DOHH2 (cell line): Measurements from ENCODE around the gene MORN5.
"Not testable (repeated sequence)": the region's sequence is repeated elsewhere in the genome, so short reads cannot be mapped to it uniquely, and the experiment has no call there.

Experiments
- H3F3A ChIP-seq: fragments of 200-600 bp; sonication (generic), shearing (Covaris generic); 2 replicates; pipeline ENCODE4 v1.6.0; 2016; ENCODE audit warnings: antibody characterized with exemption, mild to moderate bottlenecking; ENCODE audit not compliant: control insufficient read depth, insufficient read depth
- H3K27ac ChIP-seq: fragments of 200-600 bp; sonication (generic); 2 replicates; pipeline ENCODE4 v1.5.1; 2014; ENCODE audit warnings: low read depth, mild to moderate bottlenecking, low read length, moderate library complexity
- H3K27me3 ChIP-seq: fragments of 200-600 bp; sonication (generic); 2 replicates; pipeline ENCODE4 v1.6.1; 2014; ENCODE audit warnings: mild to moderate bottlenecking, low read length, mixed read lengths; ENCODE audit not compliant: control insufficient read depth
- H3K36me3 ChIP-seq: fragments of 200-600 bp; sonication (generic); 2 replicates; pipeline ENCODE4 v1.6.1; 2014; ENCODE audit warnings: mild to moderate bottlenecking, low read length, moderate library complexity, mixed read lengths; ENCODE audit not compliant: control insufficient read depth
- H3K4me1 ChIP-seq: fragments of 200-600 bp; sonication (generic); 2 replicates; pipeline ENCODE4 v1.6.1; 2014; ENCODE audit warnings: mild to moderate bottlenecking, low read length, mixed read lengths; ENCODE audit not compliant: control insufficient read depth
- H3K4me2 ChIP-seq: fragments of 200-600 bp; sonication (generic); 2 replicates; pipeline ENCODE4 v1.6.0; 2014; ENCODE audit warnings: mild to moderate bottlenecking, low read length, moderate library complexity
- H3K4me3 ChIP-seq: fragments of 200-600 bp; sonication (generic); 2 replicates; pipeline ENCODE4 v1.5.1; 2014; ENCODE audit warnings: mild to moderate bottlenecking, low read length, mixed read lengths
- H3K79me2 ChIP-seq: fragments of 200-600 bp; sonication (generic); 2 replicates; pipeline ENCODE4 v1.6.1; 2014; ENCODE audit warnings: mild to moderate bottlenecking, low read length, mixed read lengths; ENCODE audit not compliant: control insufficient read depth
- H3K9me2 ChIP-seq: fragments of 200-600 bp; sonication (generic); replicated peaks from 2 replicates; pipeline ENCODE4 v1.6.1; 2014; ENCODE audit warnings: mild to moderate bottlenecking, low read length, mixed read lengths; ENCODE audit not compliant: control insufficient read depth
- H3K9me3 ChIP-seq: fragments of 200-600 bp; sonication (generic); 2 replicates; pipeline ENCODE4 v1.6.1; 2014; ENCODE audit warnings: antibody characterized with exemption, low read length, mixed read lengths; ENCODE audit not compliant: control insufficient read depth, insufficient read depth
- H4K20me1 ChIP-seq: fragments of 200-600 bp; sonication (generic); 2 replicates; pipeline ENCODE4 v1.6.0; 2014; ENCODE audit warnings: low read depth, mild to moderate bottlenecking, antibody characterized with exemption, low read length, moderate library complexity; ENCODE audit not compliant: control insufficient read depth, insufficient read depth
- EZH2phosphoT487 ChIP-seq: fragments of 200-600 bp; sonication (generic); IDR thresholded peaks from 2 replicates; pipeline ENCODE4 v1.6.1; 2017; ENCODE audit warnings: borderline replicate concordance, mild to moderate bottlenecking, antibody characterized with exemption, low read length, moderate library complexity, mixed read lengths
- TF ChIP-seq, protein P1 (sequence below): fragments of 200-600 bp; sonication (generic); IDR thresholded peaks from one replicate; pipeline ENCODE4 v1.5.1; 2014; ENCODE audit warnings: antibody characterized with exemption, mild to moderate bottlenecking, low read depth, low read length; ENCODE audit not compliant: poor library complexity, severe bottlenecking

Gene MORN5

DNA sequence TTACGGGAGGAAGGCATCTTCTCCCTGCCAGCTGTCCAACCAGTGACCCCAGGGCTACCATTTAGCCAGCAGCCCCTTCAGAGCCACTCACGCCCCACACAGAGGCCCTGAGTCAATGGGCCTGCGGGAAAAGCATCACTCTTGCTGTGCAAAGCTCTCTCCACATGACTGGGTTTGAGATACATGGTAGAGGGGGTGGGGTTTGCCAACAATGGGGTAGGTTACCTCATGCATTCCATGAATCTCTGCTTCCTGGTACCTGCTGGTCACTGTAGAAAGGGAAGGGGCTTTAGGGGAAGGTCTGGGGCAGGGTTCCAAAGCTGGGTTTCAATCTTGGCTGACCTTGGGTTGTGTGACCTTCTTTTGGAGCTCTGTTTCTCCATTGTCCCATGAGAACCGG, 43.7 kb upstream of the MORN5 start:
- H3K27me3 ChIP-seq: no peaks in the 10 kb centered on the region
- H3K4me2 ChIP-seq: no peak overlapping the region
- no peak overlapping the region for H3K27ac ChIP-seq
- no peaks in the 10 kb centered on the region for H3K79me2 ChIP-seq
- H4K20me1 ChIP-seq: no peaks in the 10 kb centered on the region
- H3K4me3 ChIP-seq: no peak overlapping the region
- TF ChIP-seq, protein P1, sequence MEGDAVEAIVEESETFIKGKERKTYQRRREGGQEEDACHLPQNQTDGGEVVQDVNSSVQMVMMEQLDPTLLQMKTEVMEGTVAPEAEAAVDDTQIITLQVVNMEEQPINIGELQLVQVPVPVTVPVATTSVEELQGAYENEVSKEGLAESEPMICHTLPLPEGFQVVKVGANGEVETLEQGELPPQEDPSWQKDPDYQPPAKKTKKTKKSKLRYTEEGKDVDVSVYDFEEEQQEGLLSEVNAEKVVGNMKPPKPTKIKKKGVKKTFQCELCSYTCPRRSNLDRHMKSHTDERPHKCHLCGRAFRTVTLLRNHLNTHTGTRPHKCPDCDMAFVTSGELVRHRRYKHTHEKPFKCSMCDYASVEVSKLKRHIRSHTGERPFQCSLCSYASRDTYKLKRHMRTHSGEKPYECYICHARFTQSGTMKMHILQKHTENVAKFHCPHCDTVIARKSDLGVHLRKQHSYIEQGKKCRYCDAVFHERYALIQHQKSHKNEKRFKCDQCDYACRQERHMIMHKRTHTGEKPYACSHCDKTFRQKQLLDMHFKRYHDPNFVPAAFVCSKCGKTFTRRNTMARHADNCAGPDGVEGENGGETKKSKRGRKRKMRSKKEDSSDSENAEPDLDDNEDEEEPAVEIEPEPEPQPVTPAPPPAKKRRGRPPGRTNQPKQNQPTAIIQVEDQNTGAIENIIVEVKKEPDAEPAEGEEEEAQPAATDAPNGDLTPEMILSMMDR: no peak
- TF ChIP-seq EZH2phosphoT487: no peak
- H3K36me3 ChIP-seq: no peaks in the 10 kb centered on the region
- peaks cover 3% of the 10 kb centered on the region; the same call in 1 of the 2 replicates for H3K9me3 ChIP-seq
- no peaks in the 10 kb centered on the region for H3K9me2 ChIP-seq
- no peaks in the 10 kb centered on the region for H3K4me1 ChIP-seq
- H3F3A ChIP-seq: no peaks in the 10 kb centered on the region

GRCh38 chr9:122116448-122117173, 43.1 kb upstream of the MORN5 start:
- Histone ChIP-seq H3K4me1 (no peaks in the 10 kb centered on the region), H3K9me2 (no peaks in the 10 kb centered on the region), H3K27ac (no peak overlapping the region), H3K79me2 (no peaks in the 10 kb centered on the region), H3K9me3 (peaks cover 3% of the 10 kb centered on the region; the same call in 1 of the 2 replicates), H3K27me3 (no peaks in the 10 kb centered on the region), H4K20me1 (no peaks in the 10 kb centered on the region), H3K4me3 (no peak overlapping the region), H3K36me3 (no peaks in the 10 kb centered on the region), H3K4me2 (no peak overlapping the region), H3F3A (no peaks in the 10 kb centered on the region)
- no peak for TF ChIP-seq EZH2phosphoT487
- TF ChIP-seq, protein P1: no peak

- H3K27ac ChIP-seq, H3K9me3 ChIP-seq, H3K4me2 ChIP-seq, H3K79me2 ChIP-seq, H3K36me3 ChIP-seq, H3K27me3 ChIP-seq, H3K4me1 ChIP-seq, H4K20me1 ChIP-seq, H3K9me2 ChIP-seq, H3F3A ChIP-seq, H3K4me3 ChIP-seq: not testable (repeated sequence)
Measured at GRCh38 chr9:122117241-122117640, 42.5 kb upstream of the MORN5 start.

DNA sequence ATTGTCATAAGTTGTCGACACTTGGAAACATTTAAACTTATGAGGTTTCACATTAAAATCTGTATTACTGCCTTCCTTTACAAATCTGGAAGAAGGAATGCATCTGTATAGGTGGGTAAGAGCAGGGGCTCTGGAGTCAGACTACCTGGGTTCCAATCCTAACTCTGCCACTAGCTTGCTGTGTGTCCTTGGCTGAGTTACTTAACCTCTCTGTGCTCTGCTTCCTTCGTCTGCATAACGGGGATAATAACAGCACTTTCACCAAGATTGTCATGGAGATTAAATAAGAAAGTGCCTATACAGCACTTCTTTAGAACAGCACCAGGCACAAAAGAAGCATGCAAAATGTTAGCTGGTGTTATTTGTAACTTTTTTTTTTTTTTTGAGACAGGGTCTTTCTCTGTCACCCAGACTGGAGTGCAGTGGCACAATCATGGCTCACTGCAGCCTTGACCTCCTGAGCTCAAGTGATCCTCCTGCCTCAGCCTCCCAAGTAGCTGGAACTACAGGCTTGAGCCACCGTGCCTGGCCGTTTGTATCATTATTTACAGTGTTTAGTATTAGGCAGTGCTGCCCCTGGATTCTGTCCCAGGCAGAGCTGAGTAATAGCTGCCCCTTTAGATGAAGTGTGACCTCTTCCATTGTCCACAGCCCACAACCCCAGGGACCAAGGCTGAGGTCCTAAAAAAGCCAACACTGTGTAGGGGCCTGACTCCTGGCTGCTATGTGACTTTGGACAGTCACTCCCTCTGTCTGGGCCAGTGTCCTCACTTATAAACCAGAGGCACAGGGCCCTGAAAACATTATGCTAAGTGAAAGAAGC, 41.2 kb upstream of the MORN5 start:
- no peak for TF ChIP-seq EZH2phosphoT487
- TF ChIP-seq, protein P1: no peak
- H3K36me3 ChIP-seq: no peaks in the 10 kb centered on the region
- peaks cover 3% of the 10 kb centered on the region; the same call in 1 of the 2 replicates for H3K9me3 ChIP-seq
- no peaks in the 10 kb centered on the region for H3K9me2 ChIP-seq
- no peaks in the 10 kb centered on the region for H3F3A ChIP-seq
- no peaks in the 10 kb centered on the region for H4K20me1 ChIP-seq
- no peak overlapping the region for H3K27ac ChIP-seq
- no peak overlapping the region for H3K4me3 ChIP-seq
- no peak overlapping the region for H3K4me2 ChIP-seq
- H3K79me2 ChIP-seq: no peaks in the 10 kb centered on the region
- H3K4me1 ChIP-seq: peaks cover 4% of the 10 kb centered on the region
- peaks cover 4% of the 10 kb centered on the region; the same call in 1 of the 2 replicates for H3K27me3 ChIP-seq
